ENCODE data around the gene LENEP.
"Not testable (repeated sequence)": the region's sequence is repeated elsewhere in the genome, so short reads cannot be mapped to it uniquely, and the experiment has no call there.

LENEP gene

GRCh38 chr1:154977762-154978161 is 15.6 kb upstream of the LENEP start:
- DNase-seq: not testable (repeated sequence)

- DNase-seq: no peak
Measured at GRCh38 chr1:154978360-154978759, 15.0 kb upstream of the LENEP start.

GRCh38 chr1:154982341-154982740 is 11.0 kb upstream of the LENEP start:
- DNase-seq: peak; percentile 56

GRCh38 chr1:154982897-154983648 is 10.3 kb upstream of the LENEP start, which contains the start of gene FLAD1:
TSS of gene FLAD1 (plus strand) at chr1:154983344. CDS start at chr1:154983695, 351 bp downstream.
- DNase-seq: peak; percentile 100

- no peak for DNase-seq
Measured at GRCh38 chr1:154983776-154984466, 9.5 kb upstream of the LENEP start.

GRCh38 chr1:154986736-154987135 is 6.7 kb upstream of the LENEP start:
- not testable (repeated sequence) for DNase-seq

GRCh38 chr1:154987326-154987725 is 6.1 kb upstream of the LENEP start:
- no peak for DNase-seq

GRCh38 chr1:154988058-154988954 is 5.1 kb upstream of the LENEP start:
- DNase-seq: peak; percentile 64

GRCh38 chr1:154989195-154989860 is 4.1 kb upstream of the LENEP start:
- DNase-seq: no peak

- DNase-seq: no peak
Measured at GRCh38 chr1:154990276-154990675, 3.1 kb upstream of the LENEP start.

- peak; percentile 65 for DNase-seq
Measured at GRCh38 chr1:154992721-154993571, 440 bp upstream of the LENEP start.

GRCh38 chr1:154994269-154994587 is 842 bp downstream of the LENEP start:
- no peak for DNase-seq

- DNase-seq: no peak
Measured at GRCh38 chr1:154994591-154994990, 1.2 kb downstream of the LENEP start.

- peak; percentile 80 for DNase-seq
Measured at GRCh38 chr1:154995301-154995983, 2.1 kb downstream of the LENEP start.

- DNase-seq: peak; percentile 30
Measured at GRCh38 chr1:154996966-154997701, 3.7 kb downstream of the LENEP start.

- peak; percentile 61 for DNase-seq
Measured at GRCh38 chr1:154998201-154998780, 4.9 kb downstream of the LENEP start.

GRCh38 chr1:154998818-154999570 is 5.6 kb downstream of the LENEP start:
- DNase-seq: peak; percentile 90

- DNase-seq: peak; percentile 56
Measured at GRCh38 chr1:154999571-155000410, 6.4 kb downstream of the LENEP start.

Data from hematopoietic multipotent progenitor cell treated with erythropoietin and hydrocortisone succinate and interleukin-3 and kit ligand, for 6 days (in vitro differentiated cells).